Body of pancreas (tissue), 4 donors: ENCODE measurements around the gene FGF21. TPM values are rescaled to one million over a fixed set of nuclear protein-coding genes. Genes with fewer than 3 reads are reported as not detected.

Experiments used
- ATAC-seq: fragments of 150-250 bp; one replicate; pipeline ENCODE4 v1.9.1; 2016
- DNase-seq, 4 donors: peaks; one replicate each; pipeline ENCODE4 v3.0.0-alpha.2; 2019
- H3K27ac ChIP-seq, 4 donors: fragments of 200-600 bp; sonication (generic); 1 replicate in 3 of 4; 2 replicates in 1 of 4; pipeline versions ENCODE4 v1.5.1 to v1.6.1; 2016 to 2019; ENCODE audit warnings: mild to moderate bottlenecking in 1 of 4, mixed read lengths in 1 of 4, moderate library complexity in 1 of 4
- H3K27me3 ChIP-seq, 2 donors: fragments of 200-600 bp; sonication (generic); one replicate each; pipeline ENCODE4 v1.6.0; 2016; ENCODE audit warnings: mild to moderate bottlenecking in 1 of 2
- H3K36me3 ChIP-seq, 2 donors: fragments of 200-600 bp; sonication (generic); replicated peaks in 1 of 2; 2 replicates each; pipeline ENCODE4 v1.5.1; 2016; ENCODE audit warnings: low read depth in 2 of 2; ENCODE audit not compliant: insufficient read depth in 1 of 2
- H3K4me1 ChIP-seq: fragments of 200-600 bp; sonication (generic); one replicate; pipeline ENCODE4 v1.6.0; 2016
- H3K4me3 ChIP-seq, 2 donors: fragments of 200-600 bp; sonication (generic); 1 replicate in 1 of 2; 2 replicates in 1 of 2; pipeline ENCODE4 v1.5.1; 2016 to 2019
- H3K9me3 ChIP-seq, 3 donors: fragments of 200-600 bp; sonication (generic); 1 replicate in 2 of 3; 2 replicates in 1 of 3; pipeline ENCODE4 v1.5.1; 2016
- POLR2A ChIP-seq, 3 donors: fragments of 450-650 bp; IDR thresholded peaks; one replicate each; pipeline ENCODE4 v1.6.1; 2016; ENCODE audit warnings: antibody characterized with exemption in 3 of 3, mild to moderate bottlenecking in 2 of 3
- WGBS, 2 donors: methylation state at CpG; one replicate each; pipeline ENCODE4 v1.1.5; 2017; 5-methylcytosine and 5-hydroxymethylcytosine counted together
- intact Hi-C: fragments of 100-400 bp; cut with DNase I; formaldehyde crosslinking; loops from one replicate; pipeline ENCODE4 v1.15.1; 2023
- total RNA-seq, 2 donors: library from RNA; depleted of rRNA; stranded (reverse); fragments of >200 nt; gene quantifications; one replicate each; pipeline ENCODE4 v1.1.0, GENCODE V29; 2016
- TF ChIP-seq, protein P1 (sequence below), 7 experiments: fragments of 450-650 bp in 4 of 7; fragments of 200-600 bp in 3 of 7; sonication (generic) in 3 of 7; IDR thresholded peaks; one replicate each; pipeline ENCODE4 v1.5.1; 2016 to 2019; ENCODE audit warnings: antibody characterized with exemption in 7 of 7

Gene FGF21
- total RNA-seq, 2 donors from 2014 or later = not detected

DNA sequence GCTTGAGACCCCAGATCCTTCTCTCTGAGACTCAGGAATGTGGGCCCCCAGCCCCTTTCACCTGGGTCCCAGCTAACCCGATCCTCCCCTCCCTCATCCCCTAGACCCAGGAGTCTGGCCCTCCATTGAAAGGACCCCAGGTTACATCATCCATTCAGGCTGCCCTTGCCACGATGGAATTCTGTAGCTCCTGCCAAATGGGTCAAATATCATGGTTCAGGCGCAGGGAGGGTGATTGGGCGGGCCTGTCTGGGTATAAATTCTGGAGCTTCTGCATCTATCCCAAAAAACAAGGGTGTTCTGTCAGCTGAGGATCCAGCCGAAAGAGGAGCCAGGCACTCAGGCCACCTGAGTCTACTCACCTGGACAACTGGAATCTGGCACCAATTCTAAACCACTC lies 463 bp downstream of the FGF21 start:
- WGBS, 2 donors = 60 to 65% methylated on average over 3 to 5 of the region's 5 CpGs
- DNase-seq (peak in 1 of 4 donors; percentile 5), ATAC-seq (no peak)
- Histone ChIP-seq H3K27me3 (no peaks in the 10 kb centered on the region), H3K36me3 (no peaks in the 10 kb centered on the region), H3K4me1 (peaks cover 32% of the 10 kb centered on the region), H3K4me3 (no peak overlapping the region), H3K9me3 (no peaks in the 10 kb centered on the region), H3K27ac (no peak overlapping the region)
- TF ChIP-seq, protein P1, sequence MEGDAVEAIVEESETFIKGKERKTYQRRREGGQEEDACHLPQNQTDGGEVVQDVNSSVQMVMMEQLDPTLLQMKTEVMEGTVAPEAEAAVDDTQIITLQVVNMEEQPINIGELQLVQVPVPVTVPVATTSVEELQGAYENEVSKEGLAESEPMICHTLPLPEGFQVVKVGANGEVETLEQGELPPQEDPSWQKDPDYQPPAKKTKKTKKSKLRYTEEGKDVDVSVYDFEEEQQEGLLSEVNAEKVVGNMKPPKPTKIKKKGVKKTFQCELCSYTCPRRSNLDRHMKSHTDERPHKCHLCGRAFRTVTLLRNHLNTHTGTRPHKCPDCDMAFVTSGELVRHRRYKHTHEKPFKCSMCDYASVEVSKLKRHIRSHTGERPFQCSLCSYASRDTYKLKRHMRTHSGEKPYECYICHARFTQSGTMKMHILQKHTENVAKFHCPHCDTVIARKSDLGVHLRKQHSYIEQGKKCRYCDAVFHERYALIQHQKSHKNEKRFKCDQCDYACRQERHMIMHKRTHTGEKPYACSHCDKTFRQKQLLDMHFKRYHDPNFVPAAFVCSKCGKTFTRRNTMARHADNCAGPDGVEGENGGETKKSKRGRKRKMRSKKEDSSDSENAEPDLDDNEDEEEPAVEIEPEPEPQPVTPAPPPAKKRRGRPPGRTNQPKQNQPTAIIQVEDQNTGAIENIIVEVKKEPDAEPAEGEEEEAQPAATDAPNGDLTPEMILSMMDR (IDR thresholded peaks at IDR 0.05) = no peak
- intact Hi-C loops = no loop called here

DNA sequence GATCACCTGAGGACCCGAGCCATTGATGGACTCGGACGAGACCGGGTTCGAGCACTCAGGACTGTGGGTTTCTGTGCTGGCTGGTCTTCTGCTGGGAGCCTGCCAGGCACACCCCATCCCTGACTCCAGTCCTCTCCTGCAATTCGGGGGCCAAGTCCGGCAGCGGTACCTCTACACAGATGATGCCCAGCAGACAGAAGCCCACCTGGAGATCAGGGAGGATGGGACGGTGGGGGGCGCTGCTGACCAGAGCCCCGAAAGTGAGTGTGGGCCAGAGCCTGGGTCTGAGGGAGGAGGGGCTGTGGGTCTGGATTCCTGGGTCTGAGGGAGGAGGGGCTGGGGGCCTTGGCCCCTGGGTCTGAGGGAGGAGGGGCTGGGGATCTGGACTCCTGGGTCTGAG lies 888 bp downstream of the FGF21 start:
- DNase-seq = peak in 1 of 4 donors; percentile 7
- no peaks in the 10 kb centered on the region for H3K9me3 ChIP-seq
- peaks cover 28% of the 10 kb centered on the region for H3K4me1 ChIP-seq
- H3K4me3 ChIP-seq = no peak overlapping the region
- ATAC-seq = no peak
- H3K36me3 ChIP-seq = no peaks in the 10 kb centered on the region
- no peaks in the 10 kb centered on the region for H3K27me3 ChIP-seq
- intact Hi-C loops = no loop called here
- no peak overlapping the region for H3K27ac ChIP-seq
- no peak for TF ChIP-seq POLR2A (IDR thresholded peaks at IDR 0.05)
- 86% methylated on average over 11 of the region's 11 CpGs; no CpG with 5 or more reads in 1 of the 2 donors for WGBS, 2 donors

DNA sequence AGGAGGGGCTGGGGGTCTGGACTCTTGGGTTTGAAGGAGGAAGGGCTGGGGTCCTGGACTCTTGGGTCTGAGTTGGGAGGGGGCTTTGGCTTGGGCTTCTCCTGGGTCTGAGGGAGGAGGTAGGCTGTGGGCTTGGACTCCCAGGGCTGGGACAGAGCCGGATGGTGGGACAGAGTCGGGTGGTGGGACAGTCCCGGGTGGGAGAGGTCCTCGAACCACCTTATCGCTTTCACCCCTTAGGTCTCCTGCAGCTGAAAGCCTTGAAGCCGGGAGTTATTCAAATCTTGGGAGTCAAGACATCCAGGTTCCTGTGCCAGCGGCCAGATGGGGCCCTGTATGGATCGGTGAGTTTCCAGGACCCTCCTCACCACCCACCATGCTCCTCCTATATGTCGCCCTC lies 1.4 kb downstream of the FGF21 start:
- no peaks in the 10 kb centered on the region for H3K36me3 ChIP-seq
- no peak overlapping the region for H3K4me3 ChIP-seq
- no peak overlapping the region for H3K27ac ChIP-seq
- no peak for DNase-seq
- H3K9me3 ChIP-seq = no peaks in the 10 kb centered on the region
- TF ChIP-seq, protein P1 (IDR thresholded peaks at IDR 0.05) = no peak
- no peak for TF ChIP-seq POLR2A (IDR thresholded peaks at IDR 0.05)
- intact Hi-C loops = no loop called here
- ATAC-seq = no peak
- WGBS, 2 donors = 79 to 82% methylated on average over 8 to 9 of the region's 9 CpGs
- H3K27me3 ChIP-seq = no peaks in the 10 kb centered on the region
- peaks cover 28% of the 10 kb centered on the region for H3K4me1 ChIP-seq

DNA sequence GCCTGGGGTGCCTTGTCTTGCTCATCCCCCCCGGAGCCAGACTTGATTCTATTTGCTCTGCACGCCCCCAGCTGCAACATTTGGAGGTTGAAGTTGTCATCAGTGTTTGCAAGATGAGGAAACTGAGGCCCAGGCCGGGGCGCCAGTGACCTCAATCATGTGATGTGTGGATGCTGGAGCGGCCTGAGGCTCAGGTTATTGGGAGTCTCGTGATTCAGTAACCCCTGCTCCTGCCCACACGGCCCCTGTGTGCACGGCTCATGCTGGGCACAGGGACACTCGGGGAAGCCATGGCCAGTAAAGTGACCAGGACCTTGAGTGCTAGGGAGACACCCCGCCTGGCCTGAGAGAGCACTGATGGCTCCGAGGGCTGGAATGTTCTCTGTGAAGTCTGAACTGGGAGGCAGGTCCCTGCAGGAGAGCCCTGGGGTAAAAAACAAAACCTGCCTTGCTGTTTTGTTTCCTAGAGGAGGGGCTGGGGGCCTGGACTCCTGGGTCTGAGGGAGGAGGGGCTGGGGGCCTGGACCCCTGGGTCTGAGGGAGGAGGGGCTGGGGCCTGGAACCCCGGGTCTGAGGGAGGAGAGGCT lies 1.9 kb downstream of the FGF21 start:
- H3K27ac ChIP-seq = no peak overlapping the region
- 79 to 85% methylated on average over 6 to 12 of the region's 12 CpGs for WGBS, 2 donors
- intact Hi-C loops = no loop called here
- DNase-seq (peak in 1 of 4 donors; percentile 5), ATAC-seq (no peak)
- no peaks in the 10 kb centered on the region for H3K9me3 ChIP-seq
- peaks cover 28% of the 10 kb centered on the region for H3K4me1 ChIP-seq
- no peaks in the 10 kb centered on the region for H3K27me3 ChIP-seq
- H3K4me3 ChIP-seq = no peak overlapping the region
- TF ChIP-seq POLR2A (IDR thresholded peaks at IDR 0.05) = no peak
- no peaks in the 10 kb centered on the region for H3K36me3 ChIP-seq

DNA sequence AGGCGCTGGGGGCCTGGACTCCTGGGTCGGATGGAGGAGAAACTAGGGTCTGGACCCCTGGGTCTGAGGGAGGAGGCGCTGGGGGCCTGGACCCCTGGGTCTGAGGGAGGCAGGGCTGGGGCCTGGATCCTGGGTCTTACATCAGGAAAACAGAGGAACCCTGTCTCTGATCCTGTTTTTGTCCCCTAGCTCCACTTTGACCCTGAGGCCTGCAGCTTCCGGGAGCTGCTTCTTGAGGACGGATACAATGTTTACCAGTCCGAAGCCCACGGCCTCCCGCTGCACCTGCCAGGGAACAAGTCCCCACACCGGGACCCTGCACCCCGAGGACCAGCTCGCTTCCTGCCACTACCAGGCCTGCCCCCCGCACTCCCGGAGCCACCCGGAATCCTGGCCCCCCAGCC lies 2.4 kb downstream of the FGF21 start:
- H3K4me1 ChIP-seq = peaks cover 24% of the 10 kb centered on the region
- WGBS, 2 donors = 88 to 92% methylated on average over 5 to 14 of the region's 14 CpGs
- H3K27ac ChIP-seq = no peak overlapping the region
- TF ChIP-seq, protein P1 (IDR thresholded peaks at IDR 0.05) = no peak
- no peak for TF ChIP-seq POLR2A (IDR thresholded peaks at IDR 0.05)
- intact Hi-C loops = no loop called here
- H3K27me3 ChIP-seq = no peaks in the 10 kb centered on the region
- no peaks in the 10 kb centered on the region for H3K9me3 ChIP-seq
- DNase-seq = peak in 1 of 4 donors; percentile 4
- no peaks in the 10 kb centered on the region for H3K36me3 ChIP-seq
- H3K4me3 ChIP-seq = no peak overlapping the region
- no peak for ATAC-seq
